CD4-positive, alpha-beta T cell (primary cell): ENCODE measurements around the gene POM121. TPM values are rescaled to one million over a fixed set of nuclear protein-coding genes. Genes with fewer than 3 reads are reported as not detected.
A peak's percentile ranks its signal among the peaks of the same experiment; 100 is the strongest.
"Not testable (repeated sequence)": the region's sequence is repeated elsewhere in the genome, so short reads cannot be mapped to it uniquely, and the experiment has no call there.

Experiments
- ATAC-seq: fragments of 200-7000 bp; cut with Tn5 transposase; one replicate; pipeline ENCODE4 v1.10.0; 2022; ENCODE audit warnings: mild to moderate bottlenecking; ENCODE audit not compliant: poor library complexity
- CTCF ChIA-PET: fragments of 350-600 bp; sonication (Branson Sonifier 250); formaldehyde crosslinking; loops from one replicate; lab custom pipeline; 2021; ENCODE audit warnings: antibody characterized with exemption, inconsistent platforms; lab: Charles Lee
- POLR2A ChIA-PET: fragments of 350-600 bp; sonication (Branson Sonifier 250); formaldehyde crosslinking; loops from one replicate; lab custom pipeline; 2021; ENCODE audit warnings: antibody characterized with exemption, inconsistent platforms; lab: Charles Lee
- DNase-seq, 14 experiments: peaks; one replicate each; pipeline ENCODE4 v3.0.0-alpha.2; 2013 to 2020; ENCODE audit warnings: mixed read lengths in 2 of 14
- H3K27ac ChIP-seq, 2 donors: one replicate each; pipeline versions ENCODE4 v1.5.1 to v1.7.0; 2013; ENCODE audit warnings: low read length in 2 of 2, low read depth in 1 of 2, mild to moderate bottlenecking in 1 of 2
- H3K27me3 ChIP-seq, 2 experiments: 1 replicate in 1 of 2; 2 replicates in 1 of 2; pipeline versions ENCODE4 v1.6.1 to v1.7.0; 2013; ENCODE audit warnings: low read length in 2 of 2, control low read depth in 1 of 2, mild to moderate bottlenecking in 1 of 2, moderate library complexity in 1 of 2; ENCODE audit not compliant: insufficient read depth in 2 of 2, control insufficient read depth in 1 of 2
- H3K36me3 ChIP-seq: one replicate; pipeline ENCODE4 v1.6.1; 2013; ENCODE audit warnings: low read length, control low read depth; ENCODE audit not compliant: insufficient read depth
- H3K4me1 ChIP-seq: one replicate; pipeline ENCODE4 v1.6.1; 2013; ENCODE audit warnings: low read length, control low read depth; ENCODE audit not compliant: insufficient read depth
- H3K4me3 ChIP-seq: one replicate; pipeline ENCODE4 v1.5.1; 2013; ENCODE audit warnings: mild to moderate bottlenecking, low read length, moderate library complexity
- H3K9me3 ChIP-seq, 2 experiments: 1 replicate in 1 of 2; 2 replicates in 1 of 2; pipeline versions ENCODE4 v1.6.1 to v1.7.0; 2013; ENCODE audit warnings: low read length in 2 of 2, mild to moderate bottlenecking in 2 of 2, control low read depth in 1 of 2, moderate library complexity in 1 of 2; ENCODE audit not compliant: control insufficient read depth in 1 of 2, insufficient read depth in 1 of 2
- H3K27ac Mint-ChIP-seq: one replicate; pipeline ENCODE4 v1.8.0; 2020; ENCODE audit warnings: mixed read lengths
- H3K27me3 Mint-ChIP-seq: one replicate; pipeline ENCODE4 v1.8.0; 2021; ENCODE audit warnings: mixed read lengths
- H3K36me3 Mint-ChIP-seq: one replicate; pipeline ENCODE4 v1.8.0; 2021; ENCODE audit warnings: low read depth, mixed read lengths
- H3K4me1 Mint-ChIP-seq: one replicate; pipeline ENCODE4 v1.8.0; 2021; ENCODE audit warnings: low read depth, mixed read lengths
- H3K4me3 Mint-ChIP-seq: one replicate; pipeline ENCODE4 v1.8.0; 2020; ENCODE audit warnings: mild to moderate bottlenecking, mixed read lengths
- H3K9me3 Mint-ChIP-seq: one replicate; pipeline ENCODE4 v1.8.0; 2020; ENCODE audit warnings: mixed read lengths
- intact Hi-C, 2 experiments: fragments of 100-400 bp; cut with DNase I in 1 of 2; cut with micrococcal nuclease in 1 of 2; formaldehyde crosslinking; loops; one replicate each; pipeline versions ENCODE4 v1.15.1 to v1.9.0; 2023 to 2025; cut with DNase I, micrococcal nuclease
- total RNA-seq, 174 experiments: library from RNA in 2 of 174; stranded (reverse) in 2 of 174; gene quantifications; one replicate each; pipeline ENCODE4 v1.2.3 and lab custom pipeline; 2021 to 2026

Gene POM121
- total RNA-seq, 2 experiments from 2014 or later, result 66.2 to 67.9 TPM

GRCh38 chr7:72942022-72942705 is 17.3 kb downstream of the POM121 start:
- H3K27me3 ChIP-seq, H3K4me3 ChIP-seq, ATAC-seq, H3K4me3 Mint-ChIP-seq, H3K27me3 Mint-ChIP-seq, CTCF ChIA-PET, H3K9me3 Mint-ChIP-seq, intact Hi-C loops, H3K9me3 ChIP-seq, H3K27ac Mint-ChIP-seq, POLR2A ChIA-PET, H3K27ac ChIP-seq: not testable (repeated sequence)
- Histone ChIP-seq H3K4me1 (peaks cover 13% of the 10 kb centered on the region), H3K36me3 (peaks cover 12% of the 10 kb centered on the region)
- peaks cover 19% of the 10 kb centered on the region for H3K4me1 Mint-ChIP-seq
- peak in 1 of 14 experiments; percentile 42 for DNase-seq
- peaks cover 33% of the 10 kb centered on the region for H3K36me3 Mint-ChIP-seq

DNA sequence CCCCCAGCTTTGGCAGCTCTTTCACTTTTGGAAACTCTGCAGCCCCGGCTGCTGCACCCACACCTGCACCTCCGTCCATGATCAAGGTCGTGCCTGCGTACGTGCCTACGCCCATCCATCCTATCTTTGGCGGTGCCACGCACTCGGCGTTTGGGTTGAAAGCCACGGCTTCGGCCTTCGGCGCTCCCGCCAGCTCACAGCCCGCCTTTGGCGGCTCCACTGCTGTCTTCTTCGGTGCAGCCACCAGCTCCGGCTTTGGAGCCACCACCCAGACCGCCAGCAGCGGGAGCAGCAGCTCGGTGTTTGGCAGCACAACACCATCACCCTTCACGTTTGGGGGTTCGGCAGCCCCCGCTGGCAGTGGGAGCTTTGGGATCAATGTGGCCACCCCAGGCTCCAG is 18.1 kb downstream of the POM121 start:
- H3K4me3 ChIP-seq, H3K9me3 ChIP-seq, intact Hi-C loops, H3K27ac Mint-ChIP-seq, H3K4me1 ChIP-seq, H3K27me3 Mint-ChIP-seq, H3K4me3 Mint-ChIP-seq, H3K27me3 ChIP-seq, CTCF ChIA-PET, DNase-seq, H3K9me3 Mint-ChIP-seq, ATAC-seq, H3K27ac ChIP-seq, POLR2A ChIA-PET: not testable (repeated sequence)
- peaks cover 11% of the 10 kb centered on the region for H3K4me1 Mint-ChIP-seq
- peaks cover 12% of the 10 kb centered on the region for H3K36me3 ChIP-seq
- peaks cover 28% of the 10 kb centered on the region for H3K36me3 Mint-ChIP-seq

DNA sequence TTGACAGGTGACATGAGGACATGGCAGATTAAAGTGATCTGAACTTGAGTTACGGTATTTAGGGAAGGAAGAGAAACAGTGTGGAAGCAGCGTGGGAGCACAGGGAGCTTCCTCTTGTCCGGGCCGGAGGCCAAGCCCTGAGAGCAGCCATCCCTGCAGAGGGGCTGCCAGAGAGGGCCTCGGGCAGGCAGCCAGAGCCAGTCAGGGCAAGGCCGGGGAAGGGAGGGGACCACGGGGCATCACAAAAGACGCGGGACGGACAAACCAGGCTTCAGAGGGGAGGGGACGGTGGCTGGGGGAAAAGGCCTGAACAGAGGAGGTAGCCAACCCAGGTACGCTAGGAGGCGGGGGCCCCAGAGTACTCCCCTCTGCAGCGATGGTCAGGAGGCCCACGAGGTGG is 20.0 kb downstream of the POM121 start:
- H3K27me3 ChIP-seq, CTCF ChIA-PET, H3K4me3 Mint-ChIP-seq, H3K4me1 Mint-ChIP-seq, H3K27ac ChIP-seq, H3K9me3 Mint-ChIP-seq, ATAC-seq, DNase-seq, H3K9me3 ChIP-seq, H3K27me3 Mint-ChIP-seq, H3K27ac Mint-ChIP-seq, POLR2A ChIA-PET, intact Hi-C loops, H3K4me1 ChIP-seq, H3K4me3 ChIP-seq: not testable (repeated sequence)
- peaks cover 20% of the 10 kb centered on the region for H3K36me3 ChIP-seq
- H3K36me3 Mint-ChIP-seq, result peaks cover 20% of the 10 kb centered on the region

DNA sequence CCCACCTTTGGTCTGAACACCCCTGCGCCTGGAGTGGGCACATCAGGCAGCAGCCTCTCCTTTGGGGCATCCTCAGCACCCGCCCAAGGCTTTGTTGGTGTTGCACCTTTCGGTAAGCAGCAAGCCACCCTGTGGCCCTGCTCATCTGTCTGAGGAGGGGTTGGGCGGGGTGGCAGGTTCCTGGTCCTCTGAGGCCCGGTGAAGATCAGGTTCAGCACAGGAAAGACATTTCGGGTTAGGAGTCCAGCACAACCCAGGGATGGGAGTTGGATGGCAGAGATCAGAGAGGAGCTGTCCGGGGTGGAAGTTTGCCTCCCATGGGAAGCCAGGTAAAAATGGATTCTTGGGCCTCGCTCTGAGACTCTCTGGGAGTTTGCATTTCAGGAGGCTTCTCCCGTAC is 20.7 kb downstream of the POM121 start:
- H3K27ac ChIP-seq, H3K27me3 Mint-ChIP-seq, H3K4me1 Mint-ChIP-seq, H3K4me3 Mint-ChIP-seq, H3K27ac Mint-ChIP-seq, intact Hi-C loops, H3K4me3 ChIP-seq, CTCF ChIA-PET, H3K4me1 ChIP-seq, POLR2A ChIA-PET, H3K9me3 ChIP-seq, H3K9me3 Mint-ChIP-seq, DNase-seq, H3K27me3 ChIP-seq, ATAC-seq: not testable (repeated sequence)
- H3K36me3 Mint-ChIP-seq, result peaks cover 20% of the 10 kb centered on the region
- peaks cover 20% of the 10 kb centered on the region for H3K36me3 ChIP-seq

- DNase-seq, H3K4me1 ChIP-seq, ATAC-seq, H3K27me3 Mint-ChIP-seq, POLR2A ChIA-PET, H3K27ac ChIP-seq, H3K4me3 ChIP-seq, H3K9me3 ChIP-seq, H3K27me3 ChIP-seq, H3K4me1 Mint-ChIP-seq, intact Hi-C loops, H3K4me3 Mint-ChIP-seq, H3K9me3 Mint-ChIP-seq, H3K27ac Mint-ChIP-seq, CTCF ChIA-PET: not testable (repeated sequence)
- peaks cover 20% of the 10 kb centered on the region for H3K36me3 ChIP-seq
- H3K36me3 Mint-ChIP-seq, result peaks cover 18% of the 10 kb centered on the region
Measured at GRCh38 chr7:72946130-72946745, 21.3 kb downstream of the POM121 start.

- CTCF ChIA-PET, ATAC-seq, H3K9me3 Mint-ChIP-seq, H3K4me1 ChIP-seq, H3K27me3 Mint-ChIP-seq, intact Hi-C loops, H3K27me3 ChIP-seq, H3K9me3 ChIP-seq, H3K27ac ChIP-seq, H3K4me1 Mint-ChIP-seq, H3K4me3 ChIP-seq, H3K27ac Mint-ChIP-seq, POLR2A ChIA-PET, H3K4me3 Mint-ChIP-seq, DNase-seq: not testable (repeated sequence)
- H3K36me3 Mint-ChIP-seq, result peaks cover 13% of the 10 kb centered on the region
- H3K36me3 ChIP-seq, result peaks cover 20% of the 10 kb centered on the region
Measured at GRCh38 chr7:72948714-72949113, 23.8 kb downstream of the POM121 start.

DNA sequence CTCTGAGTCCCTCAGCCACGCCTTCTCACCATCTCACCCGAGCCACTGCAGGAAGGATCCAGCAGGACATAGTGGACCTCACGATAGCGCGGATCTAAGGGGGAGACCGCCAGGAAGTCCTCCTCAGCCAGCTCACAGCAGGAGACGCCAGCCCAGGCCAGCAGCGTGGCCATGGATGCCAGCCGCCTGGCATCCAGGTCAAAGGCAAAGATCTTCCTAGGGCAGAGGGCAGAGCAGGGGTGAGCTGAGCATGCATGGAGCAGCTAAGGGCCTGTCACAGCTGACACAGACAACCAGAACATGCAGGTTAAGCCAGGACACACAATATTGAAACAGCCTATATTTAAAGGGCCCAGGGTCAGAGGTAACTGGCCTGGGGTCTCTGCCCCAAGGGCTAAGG is 24.4 kb downstream of the POM121 start:
- H3K4me3 Mint-ChIP-seq, POLR2A ChIA-PET, H3K9me3 ChIP-seq, H3K27me3 ChIP-seq, H3K4me3 ChIP-seq, H3K9me3 Mint-ChIP-seq, intact Hi-C loops, H3K27ac ChIP-seq, H3K4me1 ChIP-seq, H3K4me1 Mint-ChIP-seq, CTCF ChIA-PET, DNase-seq, H3K27ac Mint-ChIP-seq, H3K36me3 Mint-ChIP-seq, ATAC-seq, H3K27me3 Mint-ChIP-seq: not testable (repeated sequence)
- peaks cover 20% of the 10 kb centered on the region for H3K36me3 ChIP-seq
